ENCODE measurements around the gene ADGRL1.

- TF ChIP-seq CTCF (IDR thresholded peaks at IDR 0.05) (no peak), POLR2AphosphoS5 (IDR thresholded peaks at IDR 0.05) (no peak)
Observed at GRCh38 chr19:14189415-14189814, 16.6 kb downstream of the ADGRL1 start.

All from esophagus muscularis mucosa (tissue), 3 donors.